OCI-LY3 (cell line): Measurements from ENCODE around the gene APOF.
"Not testable (repeated sequence)": the region's sequence is repeated elsewhere in the genome, so short reads cannot be mapped to it uniquely, and the experiment has no call there.

Experiments
- H2AFZ ChIP-seq: fragments of 200-600, 300-600 bp; shearing (Covaris generic); 2 replicates; pipeline ENCODE4 v1.6.0; 2014; ENCODE audit warnings: antibody characterized with exemption, low read depth, low read length
- H3K27ac ChIP-seq: fragments of 200-600, 300-600 bp; sonication (generic); 2 replicates; pipeline ENCODE4 v1.5.1; 2014; ENCODE audit warnings: mild to moderate bottlenecking, low read length, moderate library complexity, mixed read lengths
- H3K27me3 ChIP-seq: fragments of 200-600, 300-600 bp; sonication (generic); 2 replicates; pipeline ENCODE4 v1.6.1; 2014; ENCODE audit warnings: low read depth, low read length, mixed read lengths
- H3K36me3 ChIP-seq: fragments of 200-600, 300-600 bp; sonication (generic); replicated peaks from 2 replicates; pipeline ENCODE3; 2014; ENCODE audit warnings: low read depth, low read length, mixed read lengths
- H3K4me1 ChIP-seq: fragments of 300-600, 200-600 bp; sonication (generic); 2 replicates; pipeline ENCODE4 v1.6.1; 2014; ENCODE audit warnings: low read length, mixed read lengths
- H3K4me2 ChIP-seq: fragments of 200-600, 300-600 bp; sonication (generic); 2 replicates; pipeline ENCODE4 v1.6.1; 2014; ENCODE audit warnings: low read length, mixed read lengths
- H3K4me3 ChIP-seq: fragments of 300-600, 200-600 bp; sonication (generic); 2 replicates; pipeline ENCODE4 v1.5.1; 2014; ENCODE audit warnings: antibody characterized with exemption, mild to moderate bottlenecking, low read length, moderate library complexity
- H3K79me2 ChIP-seq: fragments of 300-600, 200-600 bp; shearing (Covaris generic); 2 replicates; pipeline ENCODE4 v1.6.1; 2014; ENCODE audit warnings: mild to moderate bottlenecking, low read length, mixed read lengths
- H3K9ac ChIP-seq: fragments of 300-600, 200-600 bp; shearing (Covaris generic); 2 replicates; pipeline ENCODE4 v1.6.0; 2014; ENCODE audit warnings: mild to moderate bottlenecking, low read length, moderate library complexity
- H3K9me3 ChIP-seq: fragments of 200-600, 300-600 bp; shearing (Covaris generic); 2 replicates; pipeline ENCODE4 v1.6.1; 2014; ENCODE audit warnings: low read length, mixed read lengths; ENCODE audit not compliant: insufficient read depth
- H4K20me1 ChIP-seq: fragments of 200-600, 300-600 bp; sonication (generic); 2 replicates; pipeline ENCODE4 v1.6.1; 2016; ENCODE audit warnings: low read length, mixed read lengths; ENCODE audit not compliant: insufficient read depth
- EZH2phosphoT487 ChIP-seq: fragments of 200-600 bp; shearing (Covaris generic); IDR thresholded peaks from 2 replicates; pipeline ENCODE4 v1.6.1; 2018; ENCODE audit warnings: antibody characterized with exemption, mixed run types, low read depth
- TF ChIP-seq, protein P1 (sequence below): fragments of 200-600, 300-600 bp; sonication (generic); IDR thresholded peaks from 2 replicates; pipeline ENCODE4 v1.5.1; 2014; ENCODE audit warnings: antibody characterized with exemption, low read length, low read depth

The APOF gene

DNA sequence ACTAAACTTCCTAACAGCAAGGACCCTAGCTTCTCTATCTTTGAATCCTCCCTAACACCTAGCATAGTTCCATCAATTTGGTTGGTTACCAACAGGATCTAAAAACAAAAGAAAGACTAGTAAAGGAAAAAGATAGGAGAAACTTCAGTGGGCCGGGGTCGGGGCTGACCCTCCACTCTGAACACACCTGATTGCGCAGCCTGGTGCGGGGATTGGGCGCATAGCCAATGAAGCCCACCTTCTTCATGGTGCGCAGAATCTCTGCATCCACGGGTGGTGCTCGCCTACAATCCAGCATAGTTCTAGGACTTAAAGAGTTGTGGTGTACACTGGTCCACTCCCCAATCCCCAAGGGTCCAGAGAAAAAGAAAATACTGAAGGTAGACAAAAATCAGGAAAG is 36.5 kb downstream of the APOF start:
- Histone ChIP-seq H3K9ac (no peak overlapping the region), H4K20me1 (no peaks in the 10 kb centered on the region), H3K4me2 (no peak overlapping the region), H3K27me3 (no peaks in the 10 kb centered on the region), H3K4me3 (no peak overlapping the region), H3K4me1 (no peaks in the 10 kb centered on the region), H3K27ac (no peak overlapping the region), H3K9me3 (no peaks in the 10 kb centered on the region), H3K36me3 (peaks cover 45% of the 10 kb centered on the region), H3K79me2 (no peaks in the 10 kb centered on the region), H2AFZ (no peak overlapping the region)
- TF ChIP-seq EZH2phosphoT487: no peak
- TF ChIP-seq, protein P1, sequence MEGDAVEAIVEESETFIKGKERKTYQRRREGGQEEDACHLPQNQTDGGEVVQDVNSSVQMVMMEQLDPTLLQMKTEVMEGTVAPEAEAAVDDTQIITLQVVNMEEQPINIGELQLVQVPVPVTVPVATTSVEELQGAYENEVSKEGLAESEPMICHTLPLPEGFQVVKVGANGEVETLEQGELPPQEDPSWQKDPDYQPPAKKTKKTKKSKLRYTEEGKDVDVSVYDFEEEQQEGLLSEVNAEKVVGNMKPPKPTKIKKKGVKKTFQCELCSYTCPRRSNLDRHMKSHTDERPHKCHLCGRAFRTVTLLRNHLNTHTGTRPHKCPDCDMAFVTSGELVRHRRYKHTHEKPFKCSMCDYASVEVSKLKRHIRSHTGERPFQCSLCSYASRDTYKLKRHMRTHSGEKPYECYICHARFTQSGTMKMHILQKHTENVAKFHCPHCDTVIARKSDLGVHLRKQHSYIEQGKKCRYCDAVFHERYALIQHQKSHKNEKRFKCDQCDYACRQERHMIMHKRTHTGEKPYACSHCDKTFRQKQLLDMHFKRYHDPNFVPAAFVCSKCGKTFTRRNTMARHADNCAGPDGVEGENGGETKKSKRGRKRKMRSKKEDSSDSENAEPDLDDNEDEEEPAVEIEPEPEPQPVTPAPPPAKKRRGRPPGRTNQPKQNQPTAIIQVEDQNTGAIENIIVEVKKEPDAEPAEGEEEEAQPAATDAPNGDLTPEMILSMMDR: no peak

DNA sequence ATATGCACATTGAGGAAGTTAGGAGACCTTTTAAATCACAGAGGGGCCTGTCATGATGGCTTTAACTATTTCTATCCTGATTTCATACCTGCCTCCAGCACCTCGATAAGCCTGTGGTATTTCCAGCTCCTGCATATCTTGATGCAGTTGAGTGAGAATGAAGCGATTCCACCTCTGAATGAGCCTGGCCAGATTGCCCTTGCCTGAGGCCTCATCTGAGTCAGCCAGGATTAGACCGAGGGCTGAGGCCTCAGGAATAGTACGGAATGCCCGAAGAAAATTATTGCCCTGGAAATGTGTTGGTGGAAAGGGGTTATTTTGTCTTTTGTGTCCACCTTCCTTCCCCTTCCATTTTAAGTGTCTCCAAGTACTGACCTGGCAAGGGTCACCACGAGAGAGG is 38.5 kb downstream of the APOF start:
- Histone ChIP-seq H3K4me3 (no peak overlapping the region), H3K4me2 (no peak overlapping the region), H3K27me3 (no peaks in the 10 kb centered on the region), H3K27ac (no peak overlapping the region), H3K4me1 (no peaks in the 10 kb centered on the region), H3K9ac (no peak overlapping the region), H3K36me3 (peaks cover 49% of the 10 kb centered on the region), H4K20me1 (no peaks in the 10 kb centered on the region), H3K79me2 (no peaks in the 10 kb centered on the region), H2AFZ (no peak overlapping the region), H3K9me3 (no peaks in the 10 kb centered on the region)
- TF ChIP-seq EZH2phosphoT487: no peak
- TF ChIP-seq, protein P1: no peak

DNA sequence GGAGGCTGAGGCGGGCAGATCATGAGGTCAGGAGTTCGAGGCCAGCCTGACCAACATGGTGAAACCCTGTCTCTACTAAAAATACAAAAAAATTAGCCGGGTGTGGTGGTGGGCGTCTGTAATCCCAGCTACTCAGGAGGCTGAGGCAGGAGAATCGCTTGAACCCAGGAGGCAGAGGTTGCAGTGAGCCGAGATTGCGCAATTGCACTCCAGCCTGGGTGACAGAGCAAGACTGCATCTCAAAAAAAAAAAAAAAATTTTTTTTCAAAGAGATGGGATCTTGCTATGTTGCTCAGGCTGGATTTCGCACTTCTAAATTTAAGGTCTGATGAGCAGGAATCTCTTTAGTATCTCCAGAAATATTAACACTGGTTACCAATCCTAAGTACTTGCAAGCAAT is 41.0 kb downstream of the APOF start:
- not testable (repeated sequence) for H3K27ac ChIP-seq, H3K9me3 ChIP-seq, H3K9ac ChIP-seq, H3K27me3 ChIP-seq, H3K4me3 ChIP-seq, H3K4me1 ChIP-seq, H3K79me2 ChIP-seq, H3K4me2 ChIP-seq, H4K20me1 ChIP-seq, H2AFZ ChIP-seq
- H3K36me3 ChIP-seq: peaks cover 39% of the 10 kb centered on the region

- H3K79me2 ChIP-seq: no peaks in the 10 kb centered on the region
These were observed 41.6 kb downstream of the APOF start for GRCh38 chr12:56321027-56321426.

More at GRCh38 chr12:56321027-56321426, 41.6 kb downstream of the APOF start:
- H3K9me3 ChIP-seq: no peaks in the 10 kb centered on the region
- no peak overlapping the region for H3K4me3 ChIP-seq
- H3K36me3 ChIP-seq: peaks cover 34% of the 10 kb centered on the region
- H3K9ac ChIP-seq: no peak overlapping the region
- no peak overlapping the region for H2AFZ ChIP-seq
- H3K4me2 ChIP-seq: no peak overlapping the region
- no peak for TF ChIP-seq EZH2phosphoT487
- TF ChIP-seq, protein P1: no peak
- H4K20me1 ChIP-seq: no peaks in the 10 kb centered on the region
- H3K27ac ChIP-seq: no peak overlapping the region
- H3K4me1 ChIP-seq: peaks cover 5% of the 10 kb centered on the region
- H3K27me3 ChIP-seq: no peaks in the 10 kb centered on the region
